GM12865 (cell line): ENCODE results near the gene SELPLG.
"Not testable (repeated sequence)": the region's sequence is repeated elsewhere in the genome, so short reads cannot be mapped to it uniquely, and the experiment has no call there.

Experiments
- DNase-seq: peaks from one replicate; pipeline ENCODE4 v3.0.0; 2010; ENCODE audit warnings: low read depth
- H3K4me3 ChIP-seq: 2 replicates; pipeline ENCODE4 v1.5.1; 2011; ENCODE audit warnings: mild to moderate bottlenecking, low read depth, low read length, control low read depth
- CTCF ChIP-seq: IDR thresholded peaks from 2 replicates; pipeline ENCODE4 v1.5.1; 2011; ENCODE audit warnings: low read length, control low read depth, low read depth, inconsistent platforms; ENCODE audit not compliant: insufficient read depth; ENCODE audit errors: missing control alignments

The SELPLG gene

DNA sequence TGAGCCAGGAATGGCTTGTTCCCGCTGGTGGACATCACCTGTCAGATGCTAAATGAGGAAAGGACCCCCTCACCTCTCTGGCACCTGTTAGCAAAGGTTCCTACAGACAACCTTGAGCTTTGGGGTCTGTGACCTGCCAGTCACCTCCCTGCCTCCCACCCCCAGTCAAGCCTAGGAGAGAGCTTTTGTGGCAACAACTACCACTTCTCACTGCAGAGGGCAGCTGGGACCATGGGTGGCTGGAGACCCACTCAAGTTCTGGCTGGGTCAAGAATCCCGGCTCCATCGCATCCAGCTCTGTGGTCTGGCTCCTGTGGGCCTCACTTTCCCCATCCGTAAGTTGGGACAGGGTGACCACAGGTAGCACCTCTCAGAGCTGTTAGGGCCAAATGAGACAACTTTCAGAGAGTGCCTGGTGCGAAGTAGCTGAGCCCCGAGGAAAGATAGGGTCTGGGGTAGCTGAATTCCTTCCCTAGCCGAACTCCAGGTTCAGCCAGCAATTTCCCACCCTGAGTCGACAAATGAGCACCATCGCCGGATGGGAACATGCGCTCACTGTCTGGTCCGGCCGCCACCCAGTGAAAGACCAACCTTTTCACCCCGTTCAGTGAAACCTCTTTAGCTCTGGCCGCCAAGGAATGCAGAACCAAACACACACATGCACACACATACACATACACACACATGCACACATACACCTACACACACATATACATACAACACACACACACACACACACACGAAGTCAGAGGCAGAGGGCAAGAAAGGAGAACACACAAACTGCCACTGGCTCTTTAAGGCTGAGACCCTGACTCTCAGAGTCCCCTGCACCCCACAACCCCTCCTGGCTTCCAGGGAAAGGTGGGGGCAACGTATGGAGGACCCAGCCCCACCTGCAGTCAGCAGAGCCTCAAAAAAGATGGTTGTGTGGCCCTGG lies 37.7 kb downstream of the SELPLG start:
- TF ChIP-seq CTCF = no peak
- no peak overlapping the region for H3K4me3 ChIP-seq
- DNase-seq = no peak

DNA sequence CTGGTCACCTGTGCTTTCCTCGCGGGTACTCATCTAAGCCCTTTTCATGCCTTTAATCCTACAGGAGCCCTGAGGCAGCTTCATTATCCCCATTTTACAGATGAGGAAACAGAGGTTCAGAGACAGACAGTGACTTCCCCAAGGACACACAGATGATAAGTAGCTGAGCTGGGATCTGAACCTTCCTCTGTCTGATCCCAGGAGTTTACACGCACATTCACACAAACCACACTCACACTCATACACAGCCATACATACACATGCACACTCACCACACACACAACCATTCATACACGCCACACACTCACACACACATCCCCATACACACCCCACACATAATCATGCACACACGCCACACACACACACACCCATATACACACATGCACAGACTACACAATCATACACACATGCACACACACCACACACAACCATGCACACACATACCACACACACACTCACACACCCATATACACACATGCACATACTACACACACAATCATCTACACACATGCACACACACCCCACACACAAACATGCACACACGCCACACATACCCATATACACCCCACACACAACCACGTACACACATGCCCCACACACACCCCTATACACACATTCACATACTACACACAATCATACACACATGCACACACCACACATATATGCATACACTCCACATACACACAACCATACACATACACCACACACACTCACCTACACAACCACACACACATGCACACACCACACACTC lies 38.6 kb downstream of the SELPLG start:
- no peak for TF ChIP-seq CTCF
- H3K4me3 ChIP-seq = no peak overlapping the region
- no peak for DNase-seq

DNA sequence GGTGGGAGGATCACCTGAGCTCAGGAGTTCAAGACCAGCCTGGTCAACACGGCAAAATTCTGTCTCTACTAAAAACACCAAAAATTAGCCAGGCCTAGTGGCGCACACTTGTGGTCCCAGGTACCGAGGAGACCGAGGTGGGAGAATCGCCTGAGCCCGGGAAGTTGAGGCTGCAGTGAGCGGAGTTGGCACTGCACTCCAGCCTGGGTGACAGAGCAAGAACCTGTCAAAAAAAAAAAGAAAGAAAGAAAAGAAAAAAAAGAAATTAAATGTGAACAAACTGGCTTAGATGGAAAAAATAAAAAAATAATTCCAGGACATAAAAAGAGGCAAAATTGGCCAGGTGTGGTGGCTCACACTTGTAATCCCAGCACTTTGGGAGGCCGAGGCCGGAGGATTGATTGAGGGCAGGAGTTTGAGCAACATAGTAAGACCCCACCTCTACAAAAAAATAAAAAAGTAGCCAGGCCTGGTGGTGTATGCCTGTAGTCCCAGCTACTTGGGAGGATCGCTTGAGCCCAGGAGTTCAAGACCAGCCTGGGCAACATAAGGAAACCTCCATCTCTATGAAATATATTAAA lies 39.3 kb downstream of the SELPLG start:
- no peak overlapping the region for H3K4me3 ChIP-seq
- TF ChIP-seq CTCF = no peak
- no peak for DNase-seq

DNA sequence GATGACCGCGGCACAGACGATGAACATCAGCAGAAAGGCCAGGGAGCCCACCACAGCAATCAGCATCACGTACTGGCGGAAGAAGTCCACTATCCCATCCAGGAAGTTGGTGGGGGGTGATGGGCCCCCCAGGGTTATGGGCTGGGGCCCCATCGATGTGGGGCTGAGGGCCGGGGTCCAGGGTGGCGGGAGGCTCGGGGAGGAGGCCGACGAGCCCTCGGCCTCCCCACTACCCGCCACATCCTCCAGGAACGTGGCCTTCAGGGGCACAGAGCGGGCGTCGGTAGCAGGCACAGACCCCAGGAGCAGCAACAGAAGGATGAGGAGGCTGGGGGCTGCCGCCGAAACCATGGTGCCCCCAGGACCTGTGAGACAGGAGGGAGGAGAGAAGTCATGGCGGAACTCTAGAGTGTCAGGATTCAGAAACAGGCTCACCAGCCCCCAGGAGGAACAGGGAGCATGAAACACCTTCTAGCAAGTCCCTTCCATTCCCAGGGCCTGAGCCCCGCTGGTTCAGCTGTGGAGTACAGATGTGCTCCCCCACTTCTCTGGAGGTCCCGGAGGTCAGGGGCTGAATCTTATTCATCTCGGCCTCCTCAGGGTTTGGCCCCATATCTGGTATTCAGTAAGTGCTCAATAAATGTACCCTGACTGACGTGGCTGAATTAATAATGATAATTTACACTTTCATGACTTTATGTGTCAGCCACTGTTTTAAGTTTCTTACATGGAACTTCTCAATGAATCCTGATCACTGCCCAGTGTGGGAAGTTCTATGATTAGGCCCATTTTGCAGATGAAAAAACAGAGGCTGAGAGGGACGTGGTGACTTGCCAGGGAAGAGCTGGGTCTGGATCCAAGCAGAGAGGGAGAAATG lies 41.4 kb downstream of the SELPLG start:
- H3K4me3 ChIP-seq = no peak overlapping the region
- TF ChIP-seq CTCF = no peak
- DNase-seq = no peak

GRCh38 chr12:108591267-108591980 lies 42.3 kb downstream of the SELPLG start:
- TF ChIP-seq CTCF = no peak
- no peak for DNase-seq
- no peak overlapping the region for H3K4me3 ChIP-seq

DNA sequence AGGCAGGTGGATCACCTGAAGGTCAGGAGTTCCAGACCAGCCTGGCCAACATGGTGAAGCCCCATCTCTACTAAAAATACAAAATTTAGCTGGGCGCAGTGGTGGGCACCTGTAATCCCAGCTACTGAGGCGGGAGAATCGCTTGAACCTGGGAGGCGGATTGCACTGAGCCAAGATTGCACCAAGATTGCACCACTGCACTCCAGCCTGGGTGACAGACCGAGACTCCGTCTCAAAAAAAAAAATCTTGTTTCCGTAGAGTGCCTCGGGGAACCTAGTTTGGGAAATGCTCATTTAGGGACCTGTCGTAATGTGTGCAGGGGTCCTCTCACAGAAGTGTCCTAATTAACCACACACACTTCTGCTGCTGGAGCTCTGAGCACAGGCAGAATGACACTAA lies 43.2 kb downstream of the SELPLG start:
- not testable (repeated sequence) for H3K4me3 ChIP-seq, DNase-seq
